NCI-H1694 (cell line): ENCODE data around the gene SHISA9.

ENCODE experiments used
- DNase-seq: peaks from one replicate; lab custom pipeline; 2025; lab: John Stamatoyannopoulos, UW

Gene SHISA9

DNA sequence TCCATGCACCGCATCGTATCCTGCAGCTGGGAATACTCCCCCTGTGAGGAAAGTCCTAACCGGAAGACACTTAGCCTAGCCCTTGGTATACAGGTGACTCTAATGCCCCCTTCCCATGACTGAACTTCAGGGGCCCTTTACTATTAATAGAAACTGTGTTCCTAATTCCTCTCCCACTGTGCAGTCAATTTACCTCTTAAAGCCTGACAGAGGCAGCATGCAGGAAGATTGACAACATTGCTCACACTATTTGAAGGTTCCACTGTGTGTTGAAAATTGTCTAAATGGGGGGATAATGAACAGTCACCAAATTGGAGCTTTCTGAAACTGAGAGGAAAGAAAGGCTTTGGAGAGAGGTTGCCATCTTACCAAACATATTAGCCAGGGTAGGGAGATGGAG lies 222.6 kb downstream of the SHISA9 start:
- no peak for DNase-seq

DNA sequence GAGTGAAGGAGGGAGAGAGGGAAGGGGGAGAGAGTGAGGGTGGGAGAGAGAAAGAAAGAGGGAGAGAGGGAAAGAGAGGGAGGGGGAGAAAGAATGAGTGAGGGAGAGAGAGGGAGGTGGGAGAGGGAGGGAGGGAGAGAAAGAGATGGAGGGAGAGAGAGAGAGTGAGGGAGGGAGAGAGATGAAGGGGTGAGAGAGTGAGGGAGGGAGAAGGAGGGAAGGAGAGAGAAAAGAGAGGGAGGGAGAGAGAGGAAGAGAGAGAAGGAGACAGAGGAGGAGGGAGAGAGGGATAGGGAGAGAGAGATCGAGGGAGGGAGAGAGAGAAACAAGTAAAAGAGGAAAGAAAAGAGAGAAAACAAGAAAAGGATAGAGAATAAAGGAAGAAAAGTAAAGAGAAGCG lies 225.7 kb downstream of the SHISA9 start:
- DNase-seq = no peak

DNA sequence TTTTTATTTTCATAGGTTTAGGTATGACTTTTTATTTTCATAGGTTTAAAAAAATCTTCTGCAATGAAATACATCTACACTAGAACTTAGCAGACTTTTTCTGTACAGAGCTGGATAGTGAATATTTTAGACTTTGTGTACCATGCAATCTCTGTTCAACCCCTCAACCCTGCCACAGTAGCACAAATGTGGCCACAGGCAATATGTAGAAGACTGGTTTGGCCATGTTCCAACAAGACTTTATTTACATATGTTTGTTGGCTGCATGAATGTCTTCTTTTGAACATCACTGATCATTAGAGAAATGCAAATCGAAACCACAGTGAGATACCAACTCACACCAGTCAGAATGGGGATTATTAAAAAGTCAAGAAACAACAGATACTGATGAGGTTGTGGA lies 229.2 kb downstream of the SHISA9 start:
- no peak for DNase-seq

GRCh38 chr16:13134836-13135235 lies 233.4 kb downstream of the SHISA9 start:
- DNase-seq = no peak

GRCh38 chr16:13136901-13137300 lies 235.5 kb downstream of the SHISA9 start:
- no peak for DNase-seq

DNA sequence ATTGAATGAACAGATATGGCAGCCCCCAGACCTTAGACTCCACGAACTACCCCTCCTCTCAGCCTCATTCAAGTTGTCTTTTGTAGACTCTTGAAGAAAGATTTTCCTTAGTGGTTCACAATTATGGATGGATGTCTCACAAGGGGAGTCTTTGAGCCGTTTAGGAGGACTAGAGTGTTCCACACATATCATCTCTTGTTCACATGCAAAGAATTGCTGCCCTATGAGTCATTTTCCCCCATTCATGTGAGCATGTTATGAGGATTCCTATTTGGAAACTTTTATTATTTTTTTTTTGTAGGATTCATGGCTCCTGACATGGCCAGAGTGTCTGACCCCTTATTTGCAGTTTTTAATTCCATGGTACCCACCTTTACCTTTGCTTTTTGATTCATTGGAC lies 237.1 kb downstream of the SHISA9 start:
- DNase-seq = no peak

GRCh38 chr16:13139661-13140241 lies 238.4 kb downstream of the SHISA9 start:
- no peak for DNase-seq

- no peak for DNase-seq
These were observed 242.2 kb downstream of the SHISA9 start for GRCh38 chr16:13143551-13143950.

DNA sequence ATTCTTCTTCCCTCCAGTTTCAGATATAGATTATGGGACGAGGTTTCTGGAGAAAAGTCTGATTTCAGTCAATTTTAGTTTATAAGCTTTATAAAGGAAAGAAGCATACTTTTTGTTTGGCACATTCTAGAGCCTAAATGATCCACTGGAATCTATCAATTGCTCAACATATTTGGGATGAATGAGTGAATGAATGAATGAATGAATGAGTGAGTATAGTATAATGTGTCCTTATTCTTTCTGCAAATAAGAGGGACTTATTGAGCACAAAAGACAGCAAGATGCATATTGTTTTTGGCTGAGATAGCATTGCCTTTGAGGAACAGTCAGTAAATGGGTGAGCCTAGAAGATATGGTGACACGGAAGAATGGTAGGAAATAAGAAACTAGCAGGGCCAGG lies 245.4 kb downstream of the SHISA9 start:
- no peak for DNase-seq

- no peak for DNase-seq
These were observed 246.9 kb downstream of the SHISA9 start for GRCh38 chr16:13148294-13148693.

GRCh38 chr16:13148836-13149235 lies 247.4 kb downstream of the SHISA9 start:
- DNase-seq = no peak

DNA sequence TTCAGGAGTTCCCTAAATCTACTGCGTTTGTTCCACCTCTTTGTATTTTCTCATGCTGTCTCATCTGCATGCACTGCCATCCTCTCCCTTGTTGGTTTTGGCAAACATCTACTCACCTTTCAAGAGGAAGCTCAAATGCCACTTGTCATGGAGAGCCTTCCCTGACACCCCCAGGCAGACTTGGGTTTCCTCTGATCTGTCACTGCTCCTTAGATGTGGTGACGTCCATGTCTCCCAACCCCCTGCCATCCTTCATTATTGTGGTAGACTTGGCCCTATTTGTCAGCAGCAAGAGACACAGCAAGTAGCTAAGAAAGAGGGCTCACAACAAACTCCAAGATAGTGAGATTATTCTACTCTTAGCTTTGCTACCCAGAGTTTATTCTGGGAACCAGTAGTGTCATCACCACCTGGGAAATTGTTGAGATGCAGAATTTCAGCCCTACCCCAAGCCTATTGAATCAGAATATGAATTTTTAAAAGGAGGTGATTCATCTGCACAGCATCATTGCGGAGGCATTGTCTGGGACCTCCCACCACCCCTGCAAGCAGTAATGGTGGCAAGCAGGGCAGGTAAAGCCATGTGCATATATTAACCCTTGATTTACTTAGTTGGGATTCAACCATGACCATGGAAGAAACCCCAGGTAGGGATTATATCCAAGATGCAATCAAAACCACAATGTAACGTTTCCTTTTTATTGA lies 248.9 kb downstream of the SHISA9 start:
- DNase-seq = no peak

GRCh38 chr16:13153696-13154095 lies 252.3 kb downstream of the SHISA9 start:
- DNase-seq = no peak

DNA sequence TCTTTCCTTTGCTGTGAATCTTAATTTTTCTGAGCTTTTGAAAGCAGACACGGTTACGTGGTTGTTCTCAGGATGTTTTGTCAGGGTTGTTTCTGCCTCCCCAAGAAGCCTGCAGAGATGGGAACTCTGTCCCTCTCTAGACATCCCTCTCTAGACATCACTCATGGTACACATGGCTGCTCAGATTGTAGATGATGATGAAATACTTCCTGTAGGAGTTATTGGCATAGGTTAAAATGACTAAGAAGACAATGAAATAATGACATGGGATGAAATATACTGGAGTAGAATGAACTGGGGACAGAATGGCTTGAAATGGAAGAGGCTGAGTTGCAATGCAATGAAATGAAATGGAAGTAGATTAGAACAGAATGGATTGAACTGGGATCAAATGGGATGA lies 253.4 kb downstream of the SHISA9 start:
- DNase-seq = no peak

DNA sequence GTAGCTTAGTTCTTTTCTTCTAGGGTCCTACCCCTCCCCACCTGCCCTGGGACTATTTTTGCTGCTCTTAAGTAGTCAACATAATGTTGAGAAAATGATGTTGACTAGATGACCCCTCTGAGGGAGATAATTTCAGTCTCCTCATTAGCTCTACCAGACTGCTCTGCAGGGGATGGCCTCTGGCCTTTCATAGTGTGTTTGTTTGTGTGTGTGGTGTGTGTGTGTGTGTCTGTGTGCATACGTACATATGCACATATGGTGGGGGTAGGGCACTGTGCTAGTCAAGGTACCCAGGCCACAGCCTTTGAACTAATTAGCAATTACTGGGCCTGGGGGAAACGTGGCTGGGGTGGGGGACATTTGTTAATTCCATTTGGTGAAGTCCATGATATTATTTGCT lies 254.0 kb downstream of the SHISA9 start:
- no peak for DNase-seq

DNA sequence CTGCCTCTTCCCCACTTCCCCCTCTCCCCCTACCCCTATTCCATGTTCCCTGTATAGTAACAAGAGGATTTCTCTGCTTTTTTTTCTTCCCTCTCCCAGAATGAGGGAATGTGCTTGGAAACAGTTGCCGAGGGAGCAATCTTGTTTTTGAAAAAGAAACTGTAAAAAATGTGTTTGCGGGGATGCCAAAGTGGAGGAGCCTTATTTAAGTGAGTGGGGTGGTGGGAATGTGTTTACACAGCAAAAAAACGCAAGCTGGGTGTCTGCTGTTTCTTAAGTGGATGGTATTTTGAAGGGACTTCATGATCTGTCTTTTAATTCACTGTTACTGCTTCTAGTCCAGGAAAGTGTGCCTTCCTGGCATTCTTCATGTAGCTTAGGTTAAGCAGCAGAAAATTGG lies 254.4 kb downstream of the SHISA9 start:
- no peak for DNase-seq

GRCh38 chr16:13157082-13157481 lies 255.7 kb downstream of the SHISA9 start:
- no peak for DNase-seq

DNA sequence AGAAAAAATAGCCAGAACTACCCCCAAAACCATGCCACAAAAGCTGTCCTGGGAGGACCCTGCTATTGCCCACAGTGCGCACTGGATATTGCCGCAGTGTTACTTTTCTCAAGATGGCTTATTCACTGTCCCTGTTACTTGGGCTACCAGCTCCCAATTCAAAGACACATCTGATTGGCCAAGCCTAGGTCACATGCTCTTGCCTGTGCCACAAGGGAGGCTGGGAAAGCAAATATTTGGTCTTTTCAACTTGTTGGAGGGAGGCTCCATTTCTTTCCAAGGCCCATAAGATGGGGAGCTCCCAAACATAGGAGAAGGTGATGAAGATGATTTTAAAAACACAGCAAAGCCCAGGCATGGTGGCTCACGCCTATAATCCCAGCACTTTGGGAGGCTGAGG lies 257.0 kb downstream of the SHISA9 start:
- DNase-seq = no peak

- no peak for DNase-seq
These were observed 263.6 kb downstream of the SHISA9 start for GRCh38 chr16:13165024-13165423.

DNA sequence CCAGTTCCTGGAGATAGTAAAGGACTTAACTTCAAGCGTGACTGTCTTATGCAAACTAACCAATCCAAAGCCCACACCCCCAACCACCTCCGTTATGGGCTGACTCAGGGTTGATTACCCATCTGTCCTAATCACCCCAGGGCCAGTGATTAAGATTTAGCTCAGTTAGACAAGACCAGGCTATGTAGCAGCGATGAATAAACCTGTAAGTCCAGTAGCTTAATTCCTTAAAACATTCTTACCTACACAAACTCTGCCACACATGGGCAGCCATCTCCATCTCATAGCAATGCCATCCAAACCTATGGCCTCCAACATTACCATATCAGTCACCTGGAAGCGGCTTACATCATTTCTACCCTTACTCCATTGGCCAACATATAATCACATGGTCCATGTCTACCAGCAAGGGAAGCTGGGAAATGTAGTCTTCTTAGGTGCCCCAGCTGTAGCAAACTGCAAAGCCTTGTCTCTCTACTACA lies 266.7 kb downstream of the SHISA9 start:
- DNase-seq = no peak

- no peak for DNase-seq
These were observed 269.9 kb downstream of the SHISA9 start for GRCh38 chr16:13171313-13171712.

DNA sequence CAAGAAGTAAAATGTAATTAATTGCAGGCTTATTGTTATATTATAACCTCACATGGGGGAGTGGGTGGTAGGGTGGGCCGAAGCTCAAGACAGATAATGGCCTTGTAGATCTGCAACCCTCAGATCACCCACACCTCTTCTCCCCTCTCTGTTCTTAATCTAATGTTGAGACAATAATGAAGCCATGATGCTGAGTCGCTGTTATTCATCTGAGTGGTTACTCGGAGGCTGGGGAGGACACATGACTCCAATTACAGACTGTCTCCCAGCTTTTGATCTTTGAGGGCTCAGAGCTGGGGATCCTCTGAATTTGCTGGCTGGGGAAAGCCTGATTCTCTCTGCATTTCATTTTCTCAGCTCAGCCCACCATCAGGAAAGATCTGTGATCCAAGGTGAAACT lies 275.3 kb downstream of the SHISA9 start:
- DNase-seq = no peak

GRCh38 chr16:13178318-13178717 lies 276.9 kb downstream of the SHISA9 start:
- no peak for DNase-seq

DNA sequence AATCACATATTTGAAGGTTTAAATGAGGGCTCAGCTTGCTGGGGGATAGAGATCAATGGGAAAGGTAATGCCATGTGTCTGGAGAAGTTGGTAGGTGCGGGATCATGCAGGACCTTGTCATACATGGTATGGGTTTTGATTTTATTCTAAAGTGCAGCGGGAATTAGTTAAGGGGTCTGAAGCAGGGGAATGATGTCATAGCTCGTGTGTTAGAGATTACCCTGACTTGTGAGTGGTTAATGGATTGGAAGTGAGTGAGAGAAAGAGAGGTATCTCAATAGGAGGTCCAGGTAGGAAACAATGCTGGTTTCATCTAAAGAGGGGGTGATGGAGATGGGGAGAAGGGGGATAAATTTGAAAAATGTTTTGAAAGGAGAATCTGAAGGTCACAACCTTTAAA lies 280.0 kb downstream of the SHISA9 start:
- no peak for DNase-seq
